ENCODE results near the gene STIM2.

DNA sequence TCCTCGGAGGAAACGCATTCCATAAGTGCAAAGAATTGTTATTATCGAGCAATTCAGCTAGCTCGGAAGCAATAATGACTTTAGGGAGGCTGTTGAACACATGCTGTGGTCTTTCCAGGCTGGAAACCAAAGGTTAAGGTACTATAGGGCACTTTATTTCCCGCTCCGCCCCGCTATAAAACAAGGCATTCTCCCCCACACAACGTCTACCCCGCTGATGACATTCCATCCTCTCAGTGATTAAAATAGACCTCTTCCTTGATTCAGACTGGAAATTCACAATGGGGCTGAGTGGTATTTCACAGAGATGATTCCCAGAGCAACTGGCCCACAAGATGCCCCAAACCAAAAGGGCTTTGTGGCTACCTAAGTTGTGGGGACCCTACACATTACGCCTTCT is 196.4 kb downstream of the STIM2 start:
- TF ChIP-seq CTCF (IDR thresholded peaks at IDR 0.05) (no peak), REST (IDR thresholded peaks at IDR 0.05; ENCODE audit: insufficient read depth in 1 of 2, low read depth in 2 of 2, low read length in 1 of 2) (no peak), POLR2AphosphoS5 (IDR thresholded peaks at IDR 0.05; ENCODE audit: low read depth, low read length) (no peak), SIN3A (IDR thresholded peaks at IDR 0.05; ENCODE audit: borderline replicate concordance, insufficient read depth, low read depth, low read length) (no peak)

All from Panc1 (cell line).